GM19023 (cell line): ENCODE data around the gene AOAH.
"Not testable (repeated sequence)": the region's sequence is repeated elsewhere in the genome, so short reads cannot be mapped to it uniquely, and the experiment has no call there.

Experiments
- ATAC-seq: cut with Tn5 transposase; IDR thresholded peaks from one replicate; pipeline ENCODE4 v1.9.1; 2021; ENCODE audit warnings: mild to moderate bottlenecking, moderate library complexity; ENCODE audit not compliant: unreplicated experiment

Gene AOAH

GRCh38 chr7:36521133-36521532, 203.2 kb downstream of the AOAH start:
- no peak for ATAC-seq

- no peak for ATAC-seq
Measured at GRCh38 chr7:36515847-36516246, 208.4 kb downstream of the AOAH start.

GRCh38 chr7:36514289-36515243, 209.7 kb downstream of the AOAH start:
- ATAC-seq, result no peak

- no peak for ATAC-seq
Measured at GRCh38 chr7:36513393-36513792, 210.9 kb downstream of the AOAH start.

GRCh38 chr7:36512616-36513015, 211.7 kb downstream of the AOAH start:
- ATAC-seq, result no peak

GRCh38 chr7:36509962-36510361, 214.3 kb downstream of the AOAH start:
- no peak for ATAC-seq

GRCh38 chr7:36507475-36508440, 216.5 kb downstream of the AOAH start:
- ATAC-seq, result no peak

- no peak for ATAC-seq
Measured at GRCh38 chr7:36506820-36507219, 217.5 kb downstream of the AOAH start.

- ATAC-seq, result no peak
Measured at GRCh38 chr7:36506130-36506798, 218.0 kb downstream of the AOAH start.

GRCh38 chr7:36504617-36505016, 219.7 kb downstream of the AOAH start:
- not testable (repeated sequence) for ATAC-seq

GRCh38 chr7:36504216-36504615, 220.1 kb downstream of the AOAH start:
- ATAC-seq, result not testable (repeated sequence)

- no peak for ATAC-seq
Measured at GRCh38 chr7:36497775-36498174, 226.5 kb downstream of the AOAH start.

- ATAC-seq, result not testable (repeated sequence)
Measured at GRCh38 chr7:36497176-36497575, 227.1 kb downstream of the AOAH start.

- ATAC-seq, result no peak
Measured at GRCh38 chr7:36496576-36496975, 227.7 kb downstream of the AOAH start.

- no peak for ATAC-seq
Measured at GRCh38 chr7:36491317-36491716, 233.0 kb downstream of the AOAH start.

- no peak for ATAC-seq
Measured at GRCh38 chr7:36490419-36490830, 233.9 kb downstream of the AOAH start.

- ATAC-seq, result not testable (repeated sequence)
Measured at GRCh38 chr7:36488672-36489071, 235.6 kb downstream of the AOAH start.

GRCh38 chr7:36487756-36488336, 236.4 kb downstream of the AOAH start:
- no peak for ATAC-seq

- ATAC-seq, result no peak
Measured at GRCh38 chr7:36486336-36486735, 238.0 kb downstream of the AOAH start.

GRCh38 chr7:36484265-36484664, 240.0 kb downstream of the AOAH start:
- ATAC-seq, result no peak
